Measurements from ENCODE around the gene TSEN34. TPM values are rescaled to one million over a fixed set of nuclear protein-coding genes. Genes with fewer than 3 reads are reported as not detected.

TSEN34 gene
- total and polyA plus RNA-seq, 2 experiments from 2014 or later = 36.6 to 53.4 TPM

GRCh38 chr19:54203151-54203611 lies 12.1 kb downstream of the TSEN34 start:
- no peak for DNase-seq (ENCODE audit: low spot score)
- H4K20me1 ChIP-seq (replicated peaks; ENCODE audit: insufficient read depth) = peaks cover 67% of the 10 kb centered on the region
- Mint-ChIP-seq H3K4me1 (peaks cover 55% of the 10 kb centered on the region), H3K27ac (peak overlapping the region; percentile 100), H3K27me3 (ENCODE audit: insufficient read depth, low read depth, poor library complexity) (peaks cover 54% of the 10 kb centered on the region), H3K36me3 (ENCODE audit: low read depth) (peaks cover 79% of the 10 kb centered on the region), H3K4me3 (peak overlapping the region; percentile 96), H3K9me3 (peaks cover 4% of the 10 kb centered on the region)
- no peaks in the 10 kb centered on the region for H3K9me2 ChIP-seq (ENCODE audit: insufficient read depth)
- H3K27ac ChIP-seq (ENCODE audit: low read depth) = peak overlapping the region; percentile 88
- peak overlapping the region; percentile 100 for H3K4me2 ChIP-seq
- H3K27me3 ChIP-seq (ENCODE audit: insufficient read depth) = no peaks in the 10 kb centered on the region
- H3K4me1 ChIP-seq (ENCODE audit: insufficient read depth) = peaks cover 40% of the 10 kb centered on the region
- no peak for ATAC-seq
- H3K36me3 ChIP-seq (ENCODE audit: insufficient read depth) = peaks cover 57% of the 10 kb centered on the region
- TF ChIP-seq, protein P1, sequence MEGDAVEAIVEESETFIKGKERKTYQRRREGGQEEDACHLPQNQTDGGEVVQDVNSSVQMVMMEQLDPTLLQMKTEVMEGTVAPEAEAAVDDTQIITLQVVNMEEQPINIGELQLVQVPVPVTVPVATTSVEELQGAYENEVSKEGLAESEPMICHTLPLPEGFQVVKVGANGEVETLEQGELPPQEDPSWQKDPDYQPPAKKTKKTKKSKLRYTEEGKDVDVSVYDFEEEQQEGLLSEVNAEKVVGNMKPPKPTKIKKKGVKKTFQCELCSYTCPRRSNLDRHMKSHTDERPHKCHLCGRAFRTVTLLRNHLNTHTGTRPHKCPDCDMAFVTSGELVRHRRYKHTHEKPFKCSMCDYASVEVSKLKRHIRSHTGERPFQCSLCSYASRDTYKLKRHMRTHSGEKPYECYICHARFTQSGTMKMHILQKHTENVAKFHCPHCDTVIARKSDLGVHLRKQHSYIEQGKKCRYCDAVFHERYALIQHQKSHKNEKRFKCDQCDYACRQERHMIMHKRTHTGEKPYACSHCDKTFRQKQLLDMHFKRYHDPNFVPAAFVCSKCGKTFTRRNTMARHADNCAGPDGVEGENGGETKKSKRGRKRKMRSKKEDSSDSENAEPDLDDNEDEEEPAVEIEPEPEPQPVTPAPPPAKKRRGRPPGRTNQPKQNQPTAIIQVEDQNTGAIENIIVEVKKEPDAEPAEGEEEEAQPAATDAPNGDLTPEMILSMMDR (conservative IDR thresholded peaks at IDR 0.05; ENCODE audit: low read depth in 2 of 2) = no peak
- no peak for TF ChIP-seq EZH2phosphoT487 (IDR thresholded peaks at IDR 0.05; ENCODE audit: unreplicated experiment)
- TF ChIP-seq EZH2 (IDR thresholded peaks at IDR 0.05; ENCODE audit: low read depth, unreplicated experiment) = no peak
- TF ChIP-seq STAT1 (IDR thresholded peaks at IDR 0.05; ENCODE audit: unreplicated experiment) = no peak
- no peak for TF ChIP-seq ZNF114 (CRISPR knock-in tag; IDR thresholded peaks at IDR 0.05)
- TF ChIP-seq, protein P2, sequence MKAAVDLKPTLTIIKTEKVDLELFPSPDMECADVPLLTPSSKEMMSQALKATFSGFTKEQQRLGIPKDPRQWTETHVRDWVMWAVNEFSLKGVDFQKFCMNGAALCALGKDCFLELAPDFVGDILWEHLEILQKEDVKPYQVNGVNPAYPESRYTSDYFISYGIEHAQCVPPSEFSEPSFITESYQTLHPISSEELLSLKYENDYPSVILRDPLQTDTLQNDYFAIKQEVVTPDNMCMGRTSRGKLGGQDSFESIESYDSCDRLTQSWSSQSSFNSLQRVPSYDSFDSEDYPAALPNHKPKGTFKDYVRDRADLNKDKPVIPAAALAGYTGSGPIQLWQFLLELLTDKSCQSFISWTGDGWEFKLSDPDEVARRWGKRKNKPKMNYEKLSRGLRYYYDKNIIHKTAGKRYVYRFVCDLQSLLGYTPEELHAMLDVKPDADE (IDR thresholded peaks at IDR 0.05) = no peak
- TF ChIP-seq POLR2AphosphoS5 (IDR thresholded peaks at IDR 0.05; ENCODE audit: low read depth) = no peak
- peaks cover 68% of the 10 kb centered on the region for H3F3A ChIP-seq (replicated peaks; ENCODE audit: low read depth)
- peaks cover 66% of the 10 kb centered on the region for H3K79me2 ChIP-seq (replicated peaks; ENCODE audit: insufficient read depth)
- H3K4me3 ChIP-seq = peak overlapping the region; percentile 89
- no peak overlapping the region for H2AFZ ChIP-seq

- Histone ChIP-seq H3K27me3 (ENCODE audit: insufficient read depth) (no peaks in the 10 kb centered on the region), H3K4me2 (peak overlapping the region; percentile 45; the same call in 1 of the 2 replicates), H3K4me1 (ENCODE audit: insufficient read depth) (peaks cover 40% of the 10 kb centered on the region), H3K79me2 (replicated peaks; ENCODE audit: insufficient read depth) (peaks cover 65% of the 10 kb centered on the region), H4K20me1 (replicated peaks; ENCODE audit: insufficient read depth) (peaks cover 67% of the 10 kb centered on the region), H3K9me2 (ENCODE audit: insufficient read depth) (no peaks in the 10 kb centered on the region), H3K4me3 (peak overlapping the region; percentile 89; the same call in 1 of the 2 replicates), H2AFZ (no peak overlapping the region), H3K36me3 (ENCODE audit: insufficient read depth) (peaks cover 57% of the 10 kb centered on the region), H3F3A (replicated peaks; ENCODE audit: low read depth) (peaks cover 74% of the 10 kb centered on the region), H3K27ac (ENCODE audit: low read depth) (peak overlapping the region; percentile 88)
- Mint-ChIP-seq H3K4me3 (peak overlapping the region; percentile 96; the same call in 2 of the 3 replicates), H3K27ac (peak overlapping the region; percentile 65), H3K27me3 (ENCODE audit: insufficient read depth, low read depth, poor library complexity) (peaks cover 69% of the 10 kb centered on the region), H3K4me1 (peaks cover 60% of the 10 kb centered on the region), H3K9me3 (peaks cover 4% of the 10 kb centered on the region), H3K36me3 (ENCODE audit: low read depth) (peaks cover 83% of the 10 kb centered on the region)
- DNase-seq (ENCODE audit: low spot score) (no peak), ATAC-seq (no peak)
- TF ChIP-seq POLR2AphosphoS5 (IDR thresholded peaks at IDR 0.05; ENCODE audit: low read depth) (0 out of 2 replicates have a peak, but pooled peaks have one; percentile 17), CREB1 (CRISPR knock-in tag; IDR thresholded peaks at IDR 0.05; ENCODE audit: low read depth) (no peak)
Observed at GRCh38 chr19:54204767-54205468, 13.8 kb downstream of the TSEN34 start.

All from GM23338 (cell line).